NCI-H2081 treated with DMSO at 0.1 percent for 48 hours (cell line): ENCODE measurements around the gene PLPP4.

Experiments used
- DNase-seq: peaks from one replicate; lab custom pipeline; 2025; lab: John Stamatoyannopoulos, UW

PLPP4 gene

GRCh38 chr10:120578134-120578533, 121.1 kb downstream of the PLPP4 start:
- DNase-seq, result no peak

- no peak for DNase-seq
Measured at GRCh38 chr10:120578890-120579289, 121.9 kb downstream of the PLPP4 start.

DNA sequence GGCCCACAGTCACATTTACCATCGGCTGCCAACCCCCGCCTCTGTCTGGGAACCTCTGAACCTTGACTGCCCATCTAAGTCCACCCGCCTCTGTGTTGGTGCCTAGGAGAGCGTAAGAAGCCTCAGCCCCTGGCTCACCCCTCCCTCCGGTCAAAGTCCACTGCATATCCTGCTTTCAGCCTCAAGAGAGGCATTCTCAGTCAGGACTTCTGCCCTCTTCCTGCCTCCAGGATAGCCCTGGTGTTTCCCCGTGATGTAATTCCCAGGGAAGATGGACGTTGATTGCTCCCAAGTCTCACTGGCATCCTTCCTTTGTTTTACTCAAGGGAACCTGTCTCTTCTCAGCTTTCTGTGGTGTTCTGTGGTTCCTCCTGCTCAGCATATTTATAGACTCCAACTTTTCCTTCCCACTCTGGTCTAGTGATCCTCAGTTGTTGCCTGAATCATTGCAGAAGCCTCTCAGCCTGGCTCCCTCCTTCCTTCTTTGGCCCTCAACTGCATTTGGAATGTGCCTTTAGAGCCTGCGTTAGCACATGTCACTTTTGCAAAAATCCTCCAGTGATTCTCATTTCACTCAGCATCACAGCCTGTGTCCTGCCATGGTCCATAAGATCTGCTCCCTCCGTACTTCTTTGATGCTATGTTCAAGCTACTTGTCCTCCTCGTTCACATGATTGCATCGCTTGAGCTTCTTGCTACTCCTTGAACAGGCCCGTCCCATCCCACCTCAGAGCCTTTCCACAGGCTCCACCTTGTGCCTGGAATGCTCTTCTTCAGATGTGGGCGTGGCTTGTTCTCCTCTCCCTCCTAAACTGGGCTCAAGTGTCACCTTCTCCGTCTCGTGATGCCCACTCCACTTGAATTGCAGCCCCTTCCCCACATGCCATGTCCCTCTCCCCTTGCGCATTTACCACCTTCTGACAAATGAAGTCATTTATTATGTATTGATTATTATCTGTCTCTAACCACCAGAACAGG, 124.2 kb downstream of the PLPP4 start:
- DNase-seq, result no peak

GRCh38 chr10:120582753-120583152, 125.7 kb downstream of the PLPP4 start:
- DNase-seq, result no peak

DNA sequence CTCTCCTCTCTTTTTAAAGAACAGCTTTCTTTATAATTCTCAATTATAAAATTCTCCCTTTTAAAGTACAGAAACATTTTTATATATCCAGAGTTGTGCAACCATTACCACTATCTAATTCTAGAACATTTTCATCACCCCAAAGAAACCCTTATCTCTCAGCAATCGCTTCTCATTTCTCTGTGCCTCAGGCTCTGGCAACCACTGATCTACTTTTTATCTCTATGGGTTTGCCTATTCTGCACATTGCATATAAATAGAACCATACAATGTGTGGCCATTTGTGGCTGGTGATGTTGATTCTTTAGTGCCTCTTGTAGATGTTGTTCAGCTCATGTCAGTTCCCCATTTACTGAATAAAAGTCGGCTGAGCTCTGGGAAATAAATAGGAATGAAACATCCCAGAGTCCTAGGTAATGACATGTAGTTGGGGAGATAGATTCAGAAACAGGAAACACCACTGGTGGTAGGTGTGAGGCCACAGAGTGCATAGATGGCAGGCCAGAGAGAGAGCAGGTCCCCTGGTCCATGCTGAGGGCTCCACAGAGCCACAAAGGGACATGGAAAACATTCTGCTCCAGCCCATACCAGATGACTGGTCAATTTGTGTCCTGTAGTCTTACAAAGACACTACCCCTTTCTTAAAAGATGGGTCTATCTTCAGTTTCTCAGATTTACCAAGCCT, 126.5 kb downstream of the PLPP4 start:
- no peak for DNase-seq

DNA sequence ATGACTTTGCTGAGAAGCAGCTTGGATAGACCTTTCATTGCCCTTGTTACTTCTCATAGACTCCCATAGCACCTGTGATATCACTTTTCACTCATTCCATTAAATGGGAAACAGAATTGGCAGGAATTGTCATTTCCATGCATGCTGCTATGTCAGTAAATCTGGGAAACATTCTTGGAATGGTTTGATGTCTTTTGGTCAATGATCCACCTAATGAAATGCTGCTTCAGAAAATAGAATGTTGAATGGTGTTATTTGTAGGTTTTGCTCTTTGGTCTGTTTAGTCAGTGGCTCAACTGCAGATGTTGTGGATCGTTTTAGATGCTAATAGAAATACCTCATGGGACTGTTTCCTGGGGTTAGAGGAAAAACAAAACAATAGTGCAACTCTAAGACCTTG, 127.8 kb downstream of the PLPP4 start:
- no peak for DNase-seq

- no peak for DNase-seq
Measured at GRCh38 chr10:120586471-120586872, 129.4 kb downstream of the PLPP4 start.

- no peak for DNase-seq
Measured at GRCh38 chr10:120587061-120587460, 130.0 kb downstream of the PLPP4 start.

GRCh38 chr10:120588311-120588710, 131.3 kb downstream of the PLPP4 start:
- no peak for DNase-seq

DNA sequence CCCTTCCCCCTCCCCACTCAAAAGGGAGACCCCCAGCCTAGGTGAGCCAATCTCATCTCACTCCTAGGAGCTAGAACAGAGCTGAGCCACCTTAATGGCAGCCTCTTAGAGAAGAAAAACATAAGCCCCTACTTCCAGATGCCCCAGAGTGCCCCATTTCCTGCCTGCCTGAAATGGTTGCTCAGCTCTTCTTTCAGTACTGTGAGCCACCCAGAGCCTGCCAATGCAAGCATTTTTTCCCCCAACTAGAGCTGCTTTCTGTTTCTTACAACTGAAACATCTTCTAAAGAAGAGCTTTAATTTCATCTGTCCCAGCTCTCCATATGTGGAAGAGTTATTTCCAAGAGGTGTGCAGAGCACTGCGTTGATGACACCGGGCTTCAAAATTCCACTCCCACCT, 136.7 kb downstream of the PLPP4 start:
- no peak for DNase-seq

GRCh38 chr10:120597902-120598301, 140.9 kb downstream of the PLPP4 start:
- DNase-seq, result no peak

- DNase-seq, result no peak
Measured at GRCh38 chr10:120598386-120598785, 141.4 kb downstream of the PLPP4 start.

DNA sequence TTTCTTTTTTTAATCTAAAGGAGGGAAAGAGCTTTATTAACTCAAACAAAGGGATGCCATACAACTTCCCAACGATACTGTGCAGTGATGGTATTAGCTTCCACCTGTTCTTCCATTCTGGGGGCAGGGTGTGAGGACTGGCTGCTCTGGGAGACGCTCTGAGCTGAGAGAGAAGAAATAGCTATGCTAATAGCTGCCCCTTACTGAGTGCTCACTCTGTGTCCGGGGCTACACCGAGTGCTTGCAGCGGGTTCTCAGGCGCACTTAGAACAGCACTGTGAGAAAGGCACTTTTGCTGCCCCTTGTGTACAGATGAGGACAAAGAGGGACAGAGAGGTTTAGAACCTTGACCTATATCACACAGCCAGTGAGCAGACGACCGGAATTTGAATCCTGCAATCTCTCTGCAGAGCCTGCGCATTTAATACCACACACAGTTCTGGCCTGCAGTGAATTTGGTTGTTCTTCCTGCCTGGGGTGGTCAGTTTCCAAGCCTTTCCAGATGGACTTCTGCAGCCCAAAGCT, 142.2 kb downstream of the PLPP4 start:
- no peak for DNase-seq

- DNase-seq, result no peak
Measured at GRCh38 chr10:120600871-120601649, 144.0 kb downstream of the PLPP4 start.

- DNase-seq, result no peak
Measured at GRCh38 chr10:120601999-120602398, 145.0 kb downstream of the PLPP4 start.

- DNase-seq, result no peak
Measured at GRCh38 chr10:120605410-120605809, 148.4 kb downstream of the PLPP4 start.

GRCh38 chr10:120606051-120606764, 149.2 kb downstream of the PLPP4 start:
- DNase-seq, result no peak

DNA sequence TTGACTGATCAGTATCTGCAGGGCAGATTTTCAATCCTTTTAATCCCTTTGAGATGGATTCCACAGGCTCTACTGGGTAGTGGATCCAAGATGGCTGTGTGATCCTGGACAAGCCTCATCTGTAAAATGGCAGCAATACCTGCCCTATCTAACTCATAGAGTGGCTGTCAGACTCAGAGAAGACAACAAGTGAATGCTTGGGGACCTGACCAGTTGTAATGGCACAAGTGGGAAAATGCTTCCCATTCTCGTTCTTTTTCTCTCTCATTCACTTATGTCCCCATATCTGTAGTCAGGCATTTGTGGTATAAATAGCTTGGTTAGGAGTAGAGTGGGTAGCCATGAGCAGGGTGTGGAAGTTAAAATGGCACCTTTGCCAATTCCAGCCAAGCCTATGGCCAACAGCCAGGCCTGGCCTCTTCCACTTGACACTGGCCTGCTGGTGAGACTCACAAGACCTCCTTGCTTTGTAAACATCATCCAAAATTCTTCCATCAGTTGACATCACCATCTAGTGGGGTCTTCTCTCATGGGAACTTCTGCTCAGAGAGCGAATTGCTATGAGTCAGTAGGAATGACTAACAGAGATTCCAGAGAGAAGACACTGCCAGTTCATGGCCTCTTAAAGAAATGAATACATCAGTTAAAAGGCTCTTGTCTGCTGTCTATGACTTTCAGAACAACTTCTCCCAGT, 150.1 kb downstream of the PLPP4 start:
- no peak for DNase-seq

GRCh38 chr10:120607710-120608703, 151.0 kb downstream of the PLPP4 start:
- no peak for DNase-seq

GRCh38 chr10:120609006-120609405, 152.0 kb downstream of the PLPP4 start:
- DNase-seq, result no peak
